ENCODE measurements around the gene FOSL2.

Gene FOSL2

GRCh38 chr2:28437149-28437835 lies 44.6 kb downstream of the FOSL2 start:
- Mint-ChIP-seq H3K36me3 (ENCODE audit: low read depth) (no peaks in the 10 kb centered on the region), H3K27me3 (no peaks in the 10 kb centered on the region), H3K4me3 (no peak overlapping the region), H3K27ac (peak overlapping the region; percentile 86), H3K4me1 (ENCODE audit: low read depth) (peaks cover 94% of the 10 kb centered on the region), H3K9me3 (peaks cover 8% of the 10 kb centered on the region)
- intact Hi-C loops (cut with micrococcal nuclease): no loop called here

DNA sequence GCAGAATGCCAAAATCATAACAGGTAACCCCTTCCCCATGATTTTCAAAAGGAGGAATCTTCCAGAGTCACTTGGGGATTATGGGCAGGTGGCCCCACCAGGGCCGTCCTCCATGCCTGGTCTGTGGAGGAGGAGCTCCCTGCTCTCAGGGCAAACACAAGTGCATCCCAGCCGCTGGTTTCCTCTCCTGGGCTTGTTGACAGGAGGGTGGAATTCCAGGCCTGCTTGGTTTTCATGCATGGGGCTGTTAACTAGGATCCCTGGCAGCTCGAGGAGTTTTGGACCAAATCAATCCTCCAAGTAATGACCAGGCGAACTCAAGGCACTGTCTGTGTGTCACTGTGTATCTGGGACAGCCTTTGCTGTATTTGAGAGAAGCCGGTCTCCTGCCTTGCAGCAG lies 45.3 kb downstream of the FOSL2 start:
- no peaks in the 10 kb centered on the region for H3K36me3 Mint-ChIP-seq (ENCODE audit: low read depth)
- peak overlapping the region; percentile 86 for H3K27ac Mint-ChIP-seq
- peaks cover 89% of the 10 kb centered on the region for H3K4me1 Mint-ChIP-seq (ENCODE audit: low read depth)
- no peak overlapping the region for H3K4me3 Mint-ChIP-seq
- intact Hi-C loops (cut with micrococcal nuclease): no loop called here
- H3K27me3 Mint-ChIP-seq: no peaks in the 10 kb centered on the region
- H3K9me3 Mint-ChIP-seq: peaks cover 5% of the 10 kb centered on the region

DNA sequence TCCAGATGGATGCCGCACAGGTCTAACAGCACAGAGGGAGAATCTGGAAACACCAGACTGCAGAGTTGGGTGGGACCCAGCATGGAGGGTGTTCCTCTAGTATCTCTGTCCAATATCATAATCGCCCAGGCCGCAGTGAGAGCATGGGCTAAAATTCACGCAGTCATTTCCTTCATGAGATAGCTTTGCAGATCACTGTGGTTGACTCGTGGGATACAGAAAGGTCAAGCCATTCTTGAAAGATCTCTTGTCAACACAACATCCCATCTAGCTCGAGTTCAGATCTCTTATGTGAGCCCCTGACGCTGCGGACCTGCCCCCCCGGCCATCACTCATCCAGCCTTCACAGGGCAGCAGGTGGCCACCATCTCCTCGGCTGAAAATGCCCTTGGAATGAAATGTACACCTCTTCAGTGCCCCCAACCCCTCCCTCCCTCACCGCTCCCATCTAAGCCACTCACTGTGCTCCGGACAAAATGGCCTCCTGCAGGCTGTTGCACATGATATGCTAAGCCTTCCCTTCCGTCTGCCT lies 45.9 kb downstream of the FOSL2 start:
- Mint-ChIP-seq H3K9me3 (no peaks in the 10 kb centered on the region), H3K4me3 (no peak overlapping the region), H3K36me3 (ENCODE audit: low read depth) (no peaks in the 10 kb centered on the region), H3K27ac (peak overlapping the region; percentile 86), H3K27me3 (no peaks in the 10 kb centered on the region), H3K4me1 (ENCODE audit: low read depth) (peaks cover 86% of the 10 kb centered on the region)
- intact Hi-C loops (cut with micrococcal nuclease): no loop called here

GRCh38 chr2:28439127-28439526 lies 46.5 kb downstream of the FOSL2 start:
- H3K9me3 Mint-ChIP-seq: no peaks in the 10 kb centered on the region
- intact Hi-C loops (cut with micrococcal nuclease): no loop called here
- peak overlapping the region; percentile 86 for H3K27ac Mint-ChIP-seq
- no peaks in the 10 kb centered on the region for H3K36me3 Mint-ChIP-seq (ENCODE audit: low read depth)
- peaks cover 86% of the 10 kb centered on the region for H3K4me1 Mint-ChIP-seq (ENCODE audit: low read depth)
- no peak overlapping the region for H3K4me3 Mint-ChIP-seq
- no peaks in the 10 kb centered on the region for H3K27me3 Mint-ChIP-seq

- Mint-ChIP-seq H3K36me3 (ENCODE audit: low read depth) (no peaks in the 10 kb centered on the region), H3K4me3 (no peak overlapping the region), H3K9me3 (no peaks in the 10 kb centered on the region), H3K4me1 (ENCODE audit: low read depth) (peaks cover 86% of the 10 kb centered on the region), H3K27ac (peak overlapping the region; percentile 86), H3K27me3 (no peaks in the 10 kb centered on the region)
- intact Hi-C loops (cut with micrococcal nuclease): no loop called here
Observed at GRCh38 chr2:28439763-28440162, 47.1 kb downstream of the FOSL2 start.

GRCh38 chr2:28442328-28442727 lies 49.7 kb downstream of the FOSL2 start:
- H3K9me3 Mint-ChIP-seq: no peaks in the 10 kb centered on the region
- H3K4me1 Mint-ChIP-seq (ENCODE audit: low read depth): peaks cover 82% of the 10 kb centered on the region
- no peak overlapping the region for H3K4me3 Mint-ChIP-seq
- H3K27ac Mint-ChIP-seq: peak overlapping the region; percentile 43
- no peaks in the 10 kb centered on the region for H3K36me3 Mint-ChIP-seq (ENCODE audit: low read depth)
- intact Hi-C loops (cut with micrococcal nuclease): no loop called here
- no peaks in the 10 kb centered on the region for H3K27me3 Mint-ChIP-seq

DNA sequence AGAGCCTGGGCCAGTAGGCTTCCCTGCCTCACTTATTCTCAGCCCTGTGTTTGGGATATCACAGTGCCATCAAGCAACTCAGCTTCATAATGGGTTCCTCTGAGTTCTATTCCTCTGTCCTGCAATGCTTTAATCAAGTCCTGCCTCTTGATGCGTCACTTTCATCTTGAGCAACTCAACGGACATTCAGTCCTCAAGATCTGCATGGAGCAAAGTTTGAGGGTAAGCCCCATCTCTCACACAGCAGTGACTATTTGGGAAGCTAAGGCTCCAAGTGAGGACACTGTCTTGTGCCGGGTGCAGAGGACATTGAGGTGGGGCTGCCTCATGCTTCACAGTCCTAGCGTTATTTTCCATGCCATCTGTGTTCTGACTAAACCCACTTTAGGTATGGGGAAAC lies 52.3 kb downstream of the FOSL2 start:
- no peaks in the 10 kb centered on the region for H3K27me3 Mint-ChIP-seq
- no peaks in the 10 kb centered on the region for H3K9me3 Mint-ChIP-seq
- H3K27ac Mint-ChIP-seq: peak overlapping the region; percentile 92
- H3K4me1 Mint-ChIP-seq (ENCODE audit: low read depth): peaks cover 82% of the 10 kb centered on the region
- H3K36me3 Mint-ChIP-seq (ENCODE audit: low read depth): no peaks in the 10 kb centered on the region
- intact Hi-C loops (cut with micrococcal nuclease): loop anchor here (5.0 kb wide), 1 partner anchor 553 kb away; the partner anchor contains the start of genes BABAM2 and RBKS
- no peak overlapping the region for H3K4me3 Mint-ChIP-seq

DNA sequence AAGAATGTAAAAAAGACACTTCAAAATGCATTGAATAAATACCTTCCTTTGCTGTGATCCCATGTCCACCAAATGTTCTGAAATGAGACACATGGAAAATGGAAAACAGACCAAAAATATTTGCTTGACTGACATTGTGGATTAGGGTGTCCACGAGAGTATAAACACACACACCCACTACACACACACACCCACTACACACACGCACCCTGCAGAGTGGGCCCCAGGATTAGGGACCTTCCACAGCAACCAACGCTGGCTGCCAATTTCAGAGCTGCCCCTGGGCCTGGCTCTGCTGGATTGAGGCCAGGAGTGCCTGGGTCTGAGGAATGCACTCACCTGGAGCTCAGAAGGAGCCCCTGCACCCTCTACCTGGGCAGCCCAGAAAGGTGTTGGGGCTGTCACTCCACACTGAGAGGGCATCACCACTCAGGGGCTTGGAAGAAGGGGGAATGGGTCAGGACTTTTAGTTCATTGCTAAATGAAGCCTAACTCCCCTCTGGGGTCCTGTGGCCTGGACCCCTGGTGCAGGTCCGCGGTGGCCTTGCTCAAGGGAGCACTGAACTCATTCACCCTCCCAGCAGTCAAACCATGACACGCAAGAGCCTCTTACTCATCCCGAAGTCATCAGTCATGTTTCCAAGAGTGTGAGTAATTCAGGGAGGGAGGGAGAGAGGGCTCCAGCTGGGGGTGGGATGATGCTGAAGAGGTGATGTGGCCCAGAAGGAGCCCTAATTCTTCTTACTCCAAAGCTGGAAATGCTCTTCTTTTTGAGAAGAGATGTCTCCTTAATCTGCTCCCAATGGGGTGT lies 53.0 kb downstream of the FOSL2 start:
- peaks cover 82% of the 10 kb centered on the region for H3K4me1 Mint-ChIP-seq (ENCODE audit: low read depth)
- intact Hi-C loops (cut with micrococcal nuclease): loop anchor here (5.0 kb wide), 1 partner anchor 553 kb away; the partner anchor contains the start of genes BABAM2 and RBKS

DNA sequence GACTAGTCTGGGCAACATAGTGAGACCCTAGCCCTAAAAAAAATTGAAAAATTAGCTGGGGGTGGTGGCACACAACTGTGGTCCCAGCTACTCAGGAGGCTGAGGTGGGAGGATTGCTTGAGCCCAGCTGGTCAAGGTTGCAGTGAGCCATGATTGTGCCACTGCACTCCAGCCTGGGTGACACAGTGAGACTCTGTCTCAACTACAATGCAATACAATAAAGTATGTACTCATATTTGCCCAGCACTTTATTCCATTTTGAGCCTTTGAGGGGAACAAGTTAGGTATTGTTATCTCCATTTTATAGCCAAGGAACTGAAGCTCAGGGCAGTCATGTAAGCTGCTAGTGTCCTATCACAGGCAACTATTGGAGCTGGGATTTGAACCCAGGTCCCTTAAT lies 53.9 kb downstream of the FOSL2 start:
- no peak overlapping the region for H3K4me3 Mint-ChIP-seq
- H3K9me3 Mint-ChIP-seq: no peaks in the 10 kb centered on the region
- H3K4me1 Mint-ChIP-seq (ENCODE audit: low read depth): peaks cover 87% of the 10 kb centered on the region
- intact Hi-C loops (cut with micrococcal nuclease): loop anchor here (5.0 kb wide), 1 partner anchor 554 kb away; the partner anchor contains the start of genes BABAM2 and RBKS
- no peaks in the 10 kb centered on the region for H3K36me3 Mint-ChIP-seq (ENCODE audit: low read depth)
- H3K27me3 Mint-ChIP-seq: no peaks in the 10 kb centered on the region
- H3K27ac Mint-ChIP-seq: peak overlapping the region; percentile 92

More for the DNA sequence above, 53.0 kb downstream of the FOSL2 start:
- H3K27me3 Mint-ChIP-seq: no peaks in the 10 kb centered on the region
- no peaks in the 10 kb centered on the region for H3K9me3 Mint-ChIP-seq
- no peak overlapping the region for H3K4me3 Mint-ChIP-seq
- peak overlapping the region; percentile 92 for H3K27ac Mint-ChIP-seq
- no peaks in the 10 kb centered on the region for H3K36me3 Mint-ChIP-seq (ENCODE audit: low read depth)

- Mint-ChIP-seq H3K27ac (peak overlapping the region; percentile 92), H3K4me1 (ENCODE audit: low read depth) (peaks cover 87% of the 10 kb centered on the region), H3K9me3 (no peaks in the 10 kb centered on the region)
Observed at GRCh38 chr2:28447086-28447485, 54.4 kb downstream of the FOSL2 start.

GRCh38 chr2:28447943-28448792 lies 55.5 kb downstream of the FOSL2 start:
- H3K4me1 Mint-ChIP-seq (ENCODE audit: low read depth): peaks cover 92% of the 10 kb centered on the region
- intact Hi-C loops (cut with micrococcal nuclease): loop anchor here (2.0 to 5.0 kb wide), 2 partner anchors 53 to 556 kb away; partner anchors contain the start of genes BABAM2 and RBKS
- peak overlapping the region; percentile 92 for H3K27ac Mint-ChIP-seq
- H3K4me3 Mint-ChIP-seq: peak overlapping the region; percentile 11
- no peaks in the 10 kb centered on the region for H3K36me3 Mint-ChIP-seq (ENCODE audit: low read depth)
- H3K9me3 Mint-ChIP-seq: no peaks in the 10 kb centered on the region
- H3K27me3 Mint-ChIP-seq: no peaks in the 10 kb centered on the region

More at GRCh38 chr2:28447086-28447485, 54.4 kb downstream of the FOSL2 start:
- no peaks in the 10 kb centered on the region for H3K27me3 Mint-ChIP-seq
- H3K36me3 Mint-ChIP-seq (ENCODE audit: low read depth): no peaks in the 10 kb centered on the region
- intact Hi-C loops (cut with micrococcal nuclease): loop anchor here (5.0 kb wide), 1 partner anchor 555 kb away; the partner anchor contains the start of genes BABAM2 and RBKS
- no peak overlapping the region for H3K4me3 Mint-ChIP-seq

DNA sequence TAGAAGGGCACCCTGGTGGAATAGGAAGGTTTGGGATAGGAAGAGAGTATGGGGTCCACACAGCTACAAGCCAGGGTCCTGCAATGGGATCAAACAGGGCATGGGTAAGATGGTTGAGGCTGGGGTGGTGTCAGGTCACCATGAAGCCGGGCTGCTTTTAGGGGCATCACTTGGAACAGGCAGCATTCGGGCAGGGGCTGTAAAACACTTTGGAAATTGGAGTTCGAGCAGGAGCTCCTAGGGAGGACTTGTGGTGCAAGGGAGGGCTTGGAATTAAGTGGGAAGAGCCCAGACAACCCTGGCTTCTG lies 56.1 kb downstream of the FOSL2 start:
- Mint-ChIP-seq H3K9me3 (no peaks in the 10 kb centered on the region), H3K4me1 (ENCODE audit: low read depth) (peaks cover 91% of the 10 kb centered on the region), H3K27ac (peak overlapping the region; percentile 92), H3K4me3 (peak overlapping the region; percentile 11), H3K36me3 (ENCODE audit: low read depth) (no peaks in the 10 kb centered on the region), H3K27me3 (no peaks in the 10 kb centered on the region)
- intact Hi-C loops (cut with micrococcal nuclease): loop anchor here (2.0 to 5.0 kb wide), 2 partner anchors 54 to 556 kb away; partner anchors contain the start of genes BABAM2 and RBKS

DNA sequence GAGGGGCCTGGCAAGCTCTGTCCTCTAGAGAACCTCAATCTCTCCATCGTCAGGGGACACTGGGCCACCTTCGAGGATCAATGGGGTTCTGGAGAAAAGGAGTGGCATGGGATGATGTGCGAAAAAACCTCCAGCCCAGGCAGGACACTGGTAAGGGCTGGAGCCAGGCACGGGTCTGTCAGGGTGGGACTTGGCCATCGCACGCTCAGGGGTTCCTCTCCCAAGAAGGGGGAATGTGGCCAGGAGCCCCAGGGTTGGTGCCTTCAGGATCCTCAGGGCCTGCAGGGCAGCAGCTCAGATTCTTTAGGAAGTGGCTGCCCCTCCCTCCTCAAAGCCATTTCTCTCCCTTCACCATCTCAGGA lies 56.4 kb downstream of the FOSL2 start:
- H3K4me3 Mint-ChIP-seq: peak overlapping the region; percentile 47
- H3K27me3 Mint-ChIP-seq: no peaks in the 10 kb centered on the region
- no peaks in the 10 kb centered on the region for H3K9me3 Mint-ChIP-seq
- intact Hi-C loops (cut with micrococcal nuclease): loop anchor here (2.0 to 5.0 kb wide), 2 partner anchors 54 to 557 kb away; partner anchors contain the start of genes BABAM2 and RBKS
- peak overlapping the region; percentile 92 for H3K27ac Mint-ChIP-seq
- H3K4me1 Mint-ChIP-seq (ENCODE audit: low read depth): peaks cover 87% of the 10 kb centered on the region
- no peaks in the 10 kb centered on the region for H3K36me3 Mint-ChIP-seq (ENCODE audit: low read depth)

Data from dendritic cell treated with granulocyte-macrophage colony-stimulating factor and Interleukin-4, amounts not matched to agents 40 ng/mL and 50 ng/mL, for 4 days (primary cell).